Psoas muscle (tissue), 8 donors: ENCODE measurements around the gene TUSC2. TPM values are rescaled to one million over a fixed set of nuclear protein-coding genes. Genes with fewer than 3 reads are reported as not detected.
"Not testable (repeated sequence)": the region's sequence is repeated elsewhere in the genome, so short reads cannot be mapped to it uniquely, and the experiment has no call there.

ENCODE experiments used
- ATAC-seq, 4 donors: fragments of 200-7000 bp; cut with Tn5 transposase; one replicate each; pipeline ENCODE4 v1.9.1; 2020; ENCODE audit warnings: moderate library complexity in 3 of 4, mild to moderate bottlenecking in 2 of 4
- DNase-seq, 2 donors: peaks; one replicate each; pipeline ENCODE4 v3.0.0-alpha.2; 2020
- H3K27ac ChIP-seq: fragments of 200-600 bp; one replicate; pipeline ENCODE4 v1.8.0; 2022
- H3K27me3 ChIP-seq, 3 donors: fragments of 200-600 bp in 1 of 3; one replicate each; pipeline versions ENCODE4 v1.6.1 to v1.8.0; 2013 to 2022; ENCODE audit warnings: low read length in 2 of 3, mild to moderate bottlenecking in 2 of 3, moderate library complexity in 1 of 3; ENCODE audit not compliant: insufficient read depth in 3 of 3
- H3K36me3 ChIP-seq, 2 donors: fragments of 200-600 bp in 1 of 2; one replicate each; pipeline versions ENCODE4 v1.6.1 to v1.8.0; 2013 to 2022; ENCODE audit warnings: low read depth in 1 of 2, mild to moderate bottlenecking in 1 of 2, moderate library complexity in 1 of 2; ENCODE audit not compliant: insufficient read depth in 1 of 2
- H3K4me1 ChIP-seq: fragments of 200-600 bp; one replicate; pipeline ENCODE4 v1.8.0; 2022
- H3K4me3 ChIP-seq: fragments of 200-600 bp; one replicate; pipeline ENCODE4 v1.8.0; 2022; ENCODE audit warnings: mild to moderate bottlenecking
- H3K9me3 ChIP-seq: fragments of 200-600 bp; one replicate; pipeline ENCODE4 v1.8.0; 2022
- CTCF ChIP-seq: fragments of 200-600 bp; IDR thresholded peaks from one replicate; pipeline ENCODE4 v1.8.0; 2022; ENCODE audit warnings: antibody characterized with exemption
- WGBS, 3 donors: extraction: QIAGEN DNeasy Blood & Tissue Kit; methylation state at CpG; one replicate each; pipeline versions ENCODE4 v1.1.6 to v1.1.7; 2013; 5-methylcytosine and 5-hydroxymethylcytosine counted together
- intact Hi-C, 2 donors: fragments of 100-400 bp; cut with DNase I; formaldehyde crosslinking; loops; one replicate each; pipeline versions ENCODE4 v1.11.0 to v1.14.2; 2022
- polyA plus RNA-seq, 3 donors: library from polyadenylated mRNA; stranded (reverse); fragments of 200-250 nt; gene quantifications; one replicate each; pipeline ENCODE4 v1.2.3, GENCODE V29; 2013
- total RNA-seq, 4 donors: library from RNA; stranded (reverse); fragmentation: NEBNext Ultra II Directional in 2 of 4; extraction: Animal tissue kit (Norgen Biotek cat#: 25700) in 2 of 4; gene quantifications; one replicate each; pipeline versions ENCODE4 v1.2.1 to v1.2.4, GENCODE V29; 2021 to 2023
- donor health status: healthy with polysubstance abuse.
- donor health status: DM: no; HTN: no; CAD: no; lungs with moderate emphysema.
- donor health status: Bipolar disorder and iron deficiency.
- donor health status: healthy.
- donor health status: DM: yes; HTN: yes; CAD: no.
- donor health status: DM: no; HTN: no; CAD: no.
- donor health status: DM: no; HTN: no; CAD: no.
- donor health status: DM: yes; HTN: yes; CAD: no.

TUSC2 gene
- total and polyA plus RNA-seq, 7 donors: 31.5 to 100 (median 38.0) TPM

GRCh38 chr3:50317300-50317699 lies 10.7 kb downstream of the TUSC2 start:
- Histone ChIP-seq H3K4me3 (no peak overlapping the region), H3K27ac (no peak overlapping the region), H3K27me3 (no peaks in the 10 kb centered on the region), H3K36me3 (peaks cover 0 to 42% of the 10 kb centered on the region in 2 donors), H3K9me3 (no peaks in the 10 kb centered on the region), H3K4me1 (peaks cover 52% of the 10 kb centered on the region)
- ATAC-seq (no peak), DNase-seq (no peak)
- WGBS, 3 donors: 51 to 62% (median 58%) methylated on average over 6 of the region's 6 CpGs
- intact Hi-C loops: no loop called here
- no peak for TF ChIP-seq CTCF

- no peak overlapping the region for H3K4me3 ChIP-seq
- H3K27ac ChIP-seq: no peak overlapping the region
- TF ChIP-seq CTCF: no peak
- ATAC-seq (no peak), DNase-seq (no peak)
- intact Hi-C loops: no loop called here
- 68 to 77% (median 72%) methylated on average over 8 to 9 of the region's 9 CpGs for WGBS, 3 donors
- peaks cover 0 to 42% of the 10 kb centered on the region in 2 donors for H3K36me3 ChIP-seq
- peaks cover 47% of the 10 kb centered on the region for H3K4me1 ChIP-seq
- H3K27me3 ChIP-seq: no peaks in the 10 kb centered on the region
- no peaks in the 10 kb centered on the region for H3K9me3 ChIP-seq
Observed at GRCh38 chr3:50316657-50317242, 11.3 kb downstream of the TUSC2 start.

DNA sequence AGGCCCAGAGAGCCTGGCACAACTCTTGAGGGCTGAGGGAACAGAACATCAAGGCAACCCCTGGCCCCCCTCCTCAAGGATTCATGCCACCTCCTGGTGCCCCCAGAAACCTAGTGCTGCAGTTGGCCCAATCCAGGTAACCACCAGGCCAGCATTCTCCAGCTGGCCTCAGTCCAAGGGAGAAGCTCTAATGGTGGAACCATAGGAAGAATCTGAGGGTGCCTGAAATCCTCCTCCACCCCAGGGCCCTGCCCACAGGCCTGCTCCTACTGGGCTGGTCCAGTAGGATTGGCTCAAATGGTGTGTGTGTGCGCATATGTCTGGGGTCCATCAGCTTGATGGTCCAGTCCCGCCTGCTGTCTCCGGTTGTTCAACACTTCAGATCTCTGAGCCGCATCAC lies 13.2 kb downstream of the TUSC2 start:
- Histone ChIP-seq H3K36me3 (peaks cover 0 to 42% of the 10 kb centered on the region in 2 donors), H3K27me3 (no peaks in the 10 kb centered on the region), H3K9me3 (no peaks in the 10 kb centered on the region), H3K4me3 (no peak overlapping the region), H3K27ac (peak overlapping the region; percentile 41), H3K4me1 (peaks cover 40% of the 10 kb centered on the region)
- DNase-seq (no peak), ATAC-seq (peak in 1 of 4 donors; percentile 11)
- intact Hi-C loops: no loop called here
- TF ChIP-seq CTCF: no peak
- 97 to 100% (median 98%) methylated on average over 4 of the region's 4 CpGs for WGBS, 3 donors

GRCh38 chr3:50314342-50314741 lies 13.7 kb downstream of the TUSC2 start:
- peaks cover 0 to 39% of the 10 kb centered on the region in 2 donors for H3K36me3 ChIP-seq
- WGBS, 3 donors: 26 to 39% (median 34%) methylated on average over 3 of the region's 3 CpGs
- TF ChIP-seq CTCF: no peak
- intact Hi-C loops: no loop called here
- no peaks in the 10 kb centered on the region for H3K9me3 ChIP-seq
- peaks cover 36% of the 10 kb centered on the region for H3K4me1 ChIP-seq
- peak overlapping the region; percentile 41 for H3K27ac ChIP-seq
- no peak overlapping the region for H3K4me3 ChIP-seq
- H3K27me3 ChIP-seq: no peaks in the 10 kb centered on the region
- DNase-seq: no peak
- ATAC-seq: peak; percentile 29 to 82 (median 62)

GRCh38 chr3:50312041-50312440 lies 16.0 kb downstream of the TUSC2 start:
- intact Hi-C loops, H3K27ac ChIP-seq, DNase-seq, ATAC-seq, H3K9me3 ChIP-seq, H3K27me3 ChIP-seq, H3K4me3 ChIP-seq: not testable (repeated sequence)
- 86 to 93% (median 90%) methylated on average over 12 to 32 of the region's 32 CpGs for WGBS, 3 donors
- H3K4me1 ChIP-seq: peaks cover 13% of the 10 kb centered on the region
- peaks cover 0 to 20% of the 10 kb centered on the region in 2 donors for H3K36me3 ChIP-seq
